ENCODE results near the gene KIF5C.

KIF5C gene

GRCh38 chr2:149020432-149020851 is 145.4 kb downstream of the KIF5C start:
- DNase-seq = no peak

GRCh38 chr2:149021271-149021719 is 146.3 kb downstream of the KIF5C start:
- DNase-seq = no peak

- no peak for DNase-seq
Observed at GRCh38 chr2:149021761-149022160, 146.7 kb downstream of the KIF5C start.

- no peak for DNase-seq
Observed at GRCh38 chr2:149023091-149023490, 148.1 kb downstream of the KIF5C start.

- no peak for DNase-seq
Observed at GRCh38 chr2:149027590-149028250, 152.7 kb downstream of the KIF5C start.

GRCh38 chr2:149028377-149028776 is 153.3 kb downstream of the KIF5C start:
- DNase-seq = no peak

- no peak for DNase-seq
Observed at GRCh38 chr2:149028891-149029290, 153.9 kb downstream of the KIF5C start.

GRCh38 chr2:149029307-149029965 is 154.4 kb downstream of the KIF5C start:
- no peak for DNase-seq

- no peak for DNase-seq
Observed at GRCh38 chr2:149031396-149031795, 156.4 kb downstream of the KIF5C start.

- peak; percentile 42 for DNase-seq
Observed at GRCh38 chr2:149033716-149034115, 158.7 kb downstream of the KIF5C start.

GRCh38 chr2:149034406-149034805 is 159.4 kb downstream of the KIF5C start:
- DNase-seq = no peak

- no peak for DNase-seq
Observed at GRCh38 chr2:149036507-149037293, 161.7 kb downstream of the KIF5C start.

- no peak for DNase-seq
Observed at GRCh38 chr2:149037851-149038250, 162.8 kb downstream of the KIF5C start.

- DNase-seq = no peak
Observed at GRCh38 chr2:149038442-149039212, 163.6 kb downstream of the KIF5C start, which contains the start of gene LYPD6B. TSS of gene LYPD6B (plus strand) at chr2:149038699. CDS start at chr2:149130949, 92,250 bp downstream.

GRCh38 chr2:149039213-149039724 is 164.2 kb downstream of the KIF5C start:
- DNase-seq = no peak

GRCh38 chr2:149040451-149040850 is 165.4 kb downstream of the KIF5C start:
- no peak for DNase-seq

- no peak for DNase-seq
Observed at GRCh38 chr2:149041482-149041881, 166.5 kb downstream of the KIF5C start.

GRCh38 chr2:149042881-149043280 is 167.9 kb downstream of the KIF5C start:
- no peak for DNase-seq

GRCh38 chr2:149044500-149044899 is 169.5 kb downstream of the KIF5C start:
- no peak for DNase-seq

GRCh38 chr2:149047118-149047517 is 172.1 kb downstream of the KIF5C start:
- no peak for DNase-seq

- no peak for DNase-seq
Observed at GRCh38 chr2:149049142-149049541, 174.1 kb downstream of the KIF5C start.

GRCh38 chr2:149050188-149050587 is 175.2 kb downstream of the KIF5C start:
- DNase-seq = no peak

- no peak for DNase-seq
Observed at GRCh38 chr2:149055751-149056150, 180.7 kb downstream of the KIF5C start.

Measured in NCI-H1105 treated with DMSO at 0.1 percent for 48 hours (cell line).